Heart left ventricle (tissue), 13 donors: ENCODE data around the gene ETHE1.

ENCODE experiments used
- POLR2A ChIP-seq, 2 donors: fragments of 450-650 bp; IDR thresholded peaks; one replicate each; pipeline ENCODE4 v1.6.1; 2017; ENCODE audit warnings: antibody characterized with exemption in 2 of 2, mild to moderate bottlenecking in 2 of 2, moderate library complexity in 2 of 2
- TF ChIP-seq, protein P1 (sequence below), 12 donors: fragments of 200-600 bp; sonication (generic) in 4 of 12; IDR thresholded peaks; one replicate each; pipeline versions ENCODE4 v1.5.0 to v1.8.0; 2018 to 2022; ENCODE audit warnings: antibody characterized with exemption in 12 of 12, mild to moderate bottlenecking in 5 of 12
- donor health status: ischemic (EF 13 %, LVEDD 7.1; RV severe dilation, severe dysfunction).
- donor health status: DM: no; HTN: yes; CAD: no.
- donor health status: DM: no; HTN: no; CAD: no.
- donor health status: ischemic (EF 25% LVEDD 6.9; RV normal size, moderate dysfunction).
- donor health status: ischemic (EF 25% LVEDD 5.7; RV mildly dilated, moderate dysfunction).
- donor health status: ischemic (EF 35%, LVEDD 5.7; RV mildly dilated, moderate dysfunction).
- donor health status: nonischemic (EF 11% LVEDD 7.7; RV severe dilation, severe dysfunction).
- donor health status: DM: yes; HTN: yes; CAD: no.
- donor health status: PGD.
- donor health status: ischemic (EF 29% LVEDD 5.4; RV normal size, mild dysfunction).
- donor health status: nonischemic (EF 23%, LVEDD 6.1; RV moderate dilation, normal function).

- TF ChIP-seq, protein P1, sequence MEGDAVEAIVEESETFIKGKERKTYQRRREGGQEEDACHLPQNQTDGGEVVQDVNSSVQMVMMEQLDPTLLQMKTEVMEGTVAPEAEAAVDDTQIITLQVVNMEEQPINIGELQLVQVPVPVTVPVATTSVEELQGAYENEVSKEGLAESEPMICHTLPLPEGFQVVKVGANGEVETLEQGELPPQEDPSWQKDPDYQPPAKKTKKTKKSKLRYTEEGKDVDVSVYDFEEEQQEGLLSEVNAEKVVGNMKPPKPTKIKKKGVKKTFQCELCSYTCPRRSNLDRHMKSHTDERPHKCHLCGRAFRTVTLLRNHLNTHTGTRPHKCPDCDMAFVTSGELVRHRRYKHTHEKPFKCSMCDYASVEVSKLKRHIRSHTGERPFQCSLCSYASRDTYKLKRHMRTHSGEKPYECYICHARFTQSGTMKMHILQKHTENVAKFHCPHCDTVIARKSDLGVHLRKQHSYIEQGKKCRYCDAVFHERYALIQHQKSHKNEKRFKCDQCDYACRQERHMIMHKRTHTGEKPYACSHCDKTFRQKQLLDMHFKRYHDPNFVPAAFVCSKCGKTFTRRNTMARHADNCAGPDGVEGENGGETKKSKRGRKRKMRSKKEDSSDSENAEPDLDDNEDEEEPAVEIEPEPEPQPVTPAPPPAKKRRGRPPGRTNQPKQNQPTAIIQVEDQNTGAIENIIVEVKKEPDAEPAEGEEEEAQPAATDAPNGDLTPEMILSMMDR (IDR thresholded peaks at IDR 0.05): no peak
- no peak for TF ChIP-seq POLR2A (IDR thresholded peaks at IDR 0.05)
Measured at GRCh38 chr19:43457809-43458208, 69.2 kb downstream of the ETHE1 start.
